Neural progenitor cell (in vitro differentiated cells): Measurements from ENCODE around the gene DTNB. TPM values are rescaled to one million over a fixed set of nuclear protein-coding genes. Genes with fewer than 3 reads are reported as not detected.
"Not testable (repeated sequence)": the region's sequence is repeated elsewhere in the genome, so short reads cannot be mapped to it uniquely, and the experiment has no call there.

Experiments used
- DNase-seq: peaks from one replicate; pipeline ENCODE4 v3.0.0-alpha.2; 2016; ENCODE audit warnings: low spot score
- H2AFZ ChIP-seq: fragments of 200-600 bp; sonication (generic); replicated peaks from 2 replicates; pipeline ENCODE4 v1.6.1; 2016; ENCODE audit warnings: antibody characterized with exemption
- H3F3A ChIP-seq: fragments of 200-600 bp; sonication (generic); 2 replicates; pipeline ENCODE4 v1.6.1; 2016; ENCODE audit warnings: antibody characterized with exemption, low read depth
- H3K27ac ChIP-seq: fragments of 200-600 bp; sonication (generic); 2 replicates; pipeline ENCODE4 v1.5.1; 2016; ENCODE audit warnings: mild to moderate bottlenecking
- H3K27me3 ChIP-seq: fragments of 200-600 bp; sonication (generic); 2 replicates; pipeline ENCODE4 v1.6.1; 2016; ENCODE audit warnings: mild to moderate bottlenecking, moderate library complexity
- H3K36me3 ChIP-seq: fragments of 200-600 bp; sonication (generic); 2 replicates; pipeline ENCODE4 v1.5.1; 2016
- H3K4me1 ChIP-seq: fragments of 200-600 bp; sonication (generic); 2 replicates; pipeline ENCODE4 v1.6.1; 2016; ENCODE audit warnings: mixed run types
- H3K4me2 ChIP-seq: fragments of 200-600 bp; sonication (generic); 2 replicates; pipeline ENCODE4 v1.6.1; 2016
- H3K4me3 ChIP-seq: fragments of 200-600 bp; sonication (generic); 2 replicates; pipeline ENCODE4 v1.5.1; 2016
- H3K79me2 ChIP-seq: fragments of 200-600 bp; sonication (generic); 2 replicates; pipeline ENCODE4 v1.6.1; 2016; ENCODE audit warnings: low read depth
- H3K9ac ChIP-seq: fragments of 200-600 bp; sonication (generic); 2 replicates; pipeline ENCODE4 v1.6.1; 2016
- H3K9me3 ChIP-seq: fragments of 200-600 bp; sonication (generic); 2 replicates; pipeline ENCODE4 v1.5.1; 2016; ENCODE audit warnings: low read depth
- H4K20me1 ChIP-seq: fragments of 200-600 bp; sonication (generic); 2 replicates; pipeline ENCODE4 v1.6.1; 2016; ENCODE audit warnings: low read depth
- H3K27ac Mint-ChIP-seq: 3 replicates; pipeline ENCODE4 v1.8.0; 2021; ENCODE audit warnings: mixed read lengths
- H3K27me3 Mint-ChIP-seq: 2 replicates; pipeline ENCODE4 v1.8.0; 2022; ENCODE audit warnings: low read depth, mild to moderate bottlenecking, inconsistent platforms, moderate library complexity, mixed read lengths; ENCODE audit not compliant: insufficient read depth
- H3K36me3 Mint-ChIP-seq: 3 replicates; pipeline ENCODE4 v1.8.0; 2021; ENCODE audit warnings: mixed read lengths
- H3K4me1 Mint-ChIP-seq: 3 replicates; pipeline ENCODE4 v1.8.0; 2021; ENCODE audit warnings: mixed read lengths
- H3K4me3 Mint-ChIP-seq: 3 replicates; pipeline ENCODE4 v1.8.0; 2021; ENCODE audit warnings: mild to moderate bottlenecking, moderate library complexity, mixed read lengths
- H3K9me3 Mint-ChIP-seq: 3 replicates; pipeline ENCODE4 v1.8.0; 2020; ENCODE audit warnings: mixed read lengths
- EZH2 ChIP-seq: fragments of 200-600 bp; sonication (generic); IDR thresholded peaks from 2 replicates; pipeline ENCODE4 v1.6.1; 2017; ENCODE audit warnings: antibody characterized with exemption, mild to moderate bottlenecking, moderate library complexity
- EZH2phosphoT487 ChIP-seq: fragments of 200-600 bp; sonication (generic); IDR thresholded peaks from 2 replicates; pipeline ENCODE4 v1.6.1; 2017; ENCODE audit warnings: antibody characterized with exemption
- total RNA-seq: library from RNA; depleted of rRNA; stranded (reverse); fragments of >200 nt; gene quantifications from 2 replicates; pipeline ENCODE4 v1.2.3, GENCODE V29; 2015; ENCODE audit warnings: low replicate concordance
- TF ChIP-seq, protein P1 (sequence below): fragments of 200-600 bp; sonication (generic); IDR thresholded peaks from 2 replicates; pipeline ENCODE4 v1.5.1; 2017; ENCODE audit warnings: antibody characterized with exemption, mild to moderate bottlenecking

DTNB gene
- total RNA-seq, 1 donor from 2014 or later, result 27.1 TPM

DNA sequence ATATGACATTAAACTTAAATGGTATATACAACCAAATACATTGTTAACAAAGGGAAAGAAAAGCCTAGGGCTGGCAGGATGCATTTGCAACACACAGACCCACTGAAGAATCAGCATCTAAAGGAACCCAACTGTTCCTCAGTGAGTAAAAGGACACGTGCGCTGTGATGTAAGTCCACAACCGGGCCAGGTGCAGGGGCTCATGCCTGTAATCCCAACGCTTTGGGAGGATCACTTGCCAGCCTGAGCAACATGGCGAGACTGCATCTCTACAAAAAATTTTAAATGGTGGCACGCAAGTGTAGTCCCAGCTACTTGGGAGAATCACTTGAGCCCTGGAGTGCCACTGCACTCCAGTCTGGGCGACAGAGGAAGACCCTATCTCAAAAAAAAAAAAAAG is 3.9 kb downstream of the DTNB start:
- no peak for TF ChIP-seq EZH2phosphoT487
- TF ChIP-seq, protein P1, sequence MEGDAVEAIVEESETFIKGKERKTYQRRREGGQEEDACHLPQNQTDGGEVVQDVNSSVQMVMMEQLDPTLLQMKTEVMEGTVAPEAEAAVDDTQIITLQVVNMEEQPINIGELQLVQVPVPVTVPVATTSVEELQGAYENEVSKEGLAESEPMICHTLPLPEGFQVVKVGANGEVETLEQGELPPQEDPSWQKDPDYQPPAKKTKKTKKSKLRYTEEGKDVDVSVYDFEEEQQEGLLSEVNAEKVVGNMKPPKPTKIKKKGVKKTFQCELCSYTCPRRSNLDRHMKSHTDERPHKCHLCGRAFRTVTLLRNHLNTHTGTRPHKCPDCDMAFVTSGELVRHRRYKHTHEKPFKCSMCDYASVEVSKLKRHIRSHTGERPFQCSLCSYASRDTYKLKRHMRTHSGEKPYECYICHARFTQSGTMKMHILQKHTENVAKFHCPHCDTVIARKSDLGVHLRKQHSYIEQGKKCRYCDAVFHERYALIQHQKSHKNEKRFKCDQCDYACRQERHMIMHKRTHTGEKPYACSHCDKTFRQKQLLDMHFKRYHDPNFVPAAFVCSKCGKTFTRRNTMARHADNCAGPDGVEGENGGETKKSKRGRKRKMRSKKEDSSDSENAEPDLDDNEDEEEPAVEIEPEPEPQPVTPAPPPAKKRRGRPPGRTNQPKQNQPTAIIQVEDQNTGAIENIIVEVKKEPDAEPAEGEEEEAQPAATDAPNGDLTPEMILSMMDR, result no peak
- TF ChIP-seq EZH2, result no peak
- Histone ChIP-seq H3K27me3 (peaks cover 10% of the 10 kb centered on the region), H3F3A (peaks cover 20% of the 10 kb centered on the region), H3K79me2 (peaks cover 74% of the 10 kb centered on the region), H4K20me1 (peaks cover 51% of the 10 kb centered on the region), H3K9ac (no peak overlapping the region), H2AFZ (no peak overlapping the region), H3K4me1 (peaks cover 28% of the 10 kb centered on the region), H3K4me3 (no peak overlapping the region), H3K4me2 (peak overlapping the region; percentile 45), H3K27ac (no peak overlapping the region), H3K9me3 (no peaks in the 10 kb centered on the region), H3K36me3 (no peaks in the 10 kb centered on the region)
- Mint-ChIP-seq H3K36me3 (no peaks in the 10 kb centered on the region), H3K4me3 (no peak overlapping the region), H3K9me3 (no peaks in the 10 kb centered on the region), H3K4me1 (peaks cover 25% of the 10 kb centered on the region), H3K27me3 (peaks cover 4% of the 10 kb centered on the region), H3K27ac (no peak overlapping the region)
- peak; percentile 55 for DNase-seq

DNA sequence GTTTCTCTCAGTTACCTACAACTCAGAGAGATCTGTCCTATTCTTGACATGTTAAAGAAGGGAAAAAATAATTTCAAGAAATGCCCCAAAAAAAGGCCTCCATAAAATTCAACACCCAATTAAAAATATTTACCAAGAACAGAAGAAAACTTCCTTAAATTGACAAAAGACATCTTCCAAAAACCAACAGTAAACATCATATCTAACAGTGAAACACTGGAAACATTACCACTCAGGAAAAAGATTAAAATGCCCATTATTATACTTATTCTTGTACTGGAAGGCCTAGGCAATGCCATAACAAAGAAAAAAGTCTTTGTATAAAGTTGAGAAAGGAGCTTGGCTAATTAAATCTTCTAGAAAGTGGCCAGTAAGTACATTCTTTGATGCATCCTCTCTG is 7.2 kb downstream of the DTNB start:
- H3K4me3 ChIP-seq, result no peak overlapping the region
- no peak overlapping the region for H3K27ac ChIP-seq
- H3K9me3 Mint-ChIP-seq, result no peaks in the 10 kb centered on the region
- H3F3A ChIP-seq, result no peaks in the 10 kb centered on the region
- H3K4me1 ChIP-seq, result peaks cover 21% of the 10 kb centered on the region
- H3K27me3 ChIP-seq, result no peaks in the 10 kb centered on the region
- no peak overlapping the region for H3K27ac Mint-ChIP-seq
- TF ChIP-seq EZH2phosphoT487, result no peak
- TF ChIP-seq EZH2, result no peak
- TF ChIP-seq, protein P1, result no peak
- H3K27me3 Mint-ChIP-seq, result no peaks in the 10 kb centered on the region
- H3K36me3 Mint-ChIP-seq, result peaks cover 3% of the 10 kb centered on the region
- H3K9ac ChIP-seq, result no peak overlapping the region
- no peaks in the 10 kb centered on the region for H3K9me3 ChIP-seq
- no peak overlapping the region for H3K4me3 Mint-ChIP-seq
- no peak overlapping the region for H3K4me2 ChIP-seq
- H3K36me3 ChIP-seq, result no peaks in the 10 kb centered on the region
- DNase-seq, result no peak
- peaks cover 18% of the 10 kb centered on the region for H3K4me1 Mint-ChIP-seq
- no peak overlapping the region for H2AFZ ChIP-seq
- H4K20me1 ChIP-seq, result peaks cover 71% of the 10 kb centered on the region
- H3K79me2 ChIP-seq, result peaks cover 80% of the 10 kb centered on the region

DNA sequence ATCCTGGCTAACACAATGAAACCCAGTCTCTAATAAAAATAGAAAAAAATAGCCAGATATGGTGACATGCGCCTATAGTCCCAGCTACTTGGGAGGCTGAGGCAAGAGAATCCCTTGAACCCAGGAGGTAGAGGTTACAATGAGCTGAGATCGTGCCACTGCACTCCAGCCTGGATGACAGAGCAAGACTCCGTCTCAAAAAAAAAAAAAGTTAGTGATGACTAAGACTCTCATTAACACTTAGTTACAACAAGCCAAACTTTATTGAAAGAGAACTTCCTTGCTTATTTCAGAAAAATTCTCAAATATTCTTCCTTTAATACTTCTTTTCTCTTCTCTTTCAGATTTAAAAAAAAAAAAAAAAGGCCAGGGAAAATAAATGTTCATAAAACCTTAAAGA is 7.9 kb downstream of the DTNB start:
- Histone ChIP-seq H4K20me1 (peaks cover 71% of the 10 kb centered on the region), H3K4me1 (peaks cover 18% of the 10 kb centered on the region), H3K79me2 (peaks cover 80% of the 10 kb centered on the region)
- not testable (repeated sequence) for H3K27ac Mint-ChIP-seq, H3K27me3 Mint-ChIP-seq, DNase-seq, H2AFZ ChIP-seq, H3K9ac ChIP-seq, H3K36me3 ChIP-seq, H3K27ac ChIP-seq, H3K36me3 Mint-ChIP-seq, H3K4me3 Mint-ChIP-seq, H3K9me3 ChIP-seq, H3K27me3 ChIP-seq, H3F3A ChIP-seq, H3K9me3 Mint-ChIP-seq, H3K4me2 ChIP-seq, H3K4me3 ChIP-seq
- peaks cover 17% of the 10 kb centered on the region for H3K4me1 Mint-ChIP-seq

- Mint-ChIP-seq H3K27ac (no peak overlapping the region), H3K4me1 (peaks cover 15% of the 10 kb centered on the region), H3K36me3 (peaks cover 3% of the 10 kb centered on the region), H3K4me3 (peak overlapping the region; percentile 36), H3K27me3 (no peaks in the 10 kb centered on the region), H3K9me3 (no peaks in the 10 kb centered on the region)
- no peak for DNase-seq
- H2AFZ ChIP-seq, result no peak overlapping the region
- peaks cover 68% of the 10 kb centered on the region for H4K20me1 ChIP-seq
- H3K27ac ChIP-seq, result no peak overlapping the region
- no peak overlapping the region for H3K4me2 ChIP-seq
- TF ChIP-seq, protein P1, result no peak
- no peak for TF ChIP-seq EZH2phosphoT487
- TF ChIP-seq EZH2, result no peak
- H3F3A ChIP-seq, result no peaks in the 10 kb centered on the region
- peaks cover 17% of the 10 kb centered on the region for H3K4me1 ChIP-seq
- H3K79me2 ChIP-seq, result peaks cover 80% of the 10 kb centered on the region
- H3K9ac ChIP-seq, result no peak overlapping the region
- no peak overlapping the region for H3K4me3 ChIP-seq
- no peaks in the 10 kb centered on the region for H3K9me3 ChIP-seq
- no peaks in the 10 kb centered on the region for H3K36me3 ChIP-seq
- no peaks in the 10 kb centered on the region for H3K27me3 ChIP-seq
These were observed 8.4 kb downstream of the DTNB start for GRCh38 chr2:25664965-25665307.
